Measurements from ENCODE around the gene BEST1.

DNA sequence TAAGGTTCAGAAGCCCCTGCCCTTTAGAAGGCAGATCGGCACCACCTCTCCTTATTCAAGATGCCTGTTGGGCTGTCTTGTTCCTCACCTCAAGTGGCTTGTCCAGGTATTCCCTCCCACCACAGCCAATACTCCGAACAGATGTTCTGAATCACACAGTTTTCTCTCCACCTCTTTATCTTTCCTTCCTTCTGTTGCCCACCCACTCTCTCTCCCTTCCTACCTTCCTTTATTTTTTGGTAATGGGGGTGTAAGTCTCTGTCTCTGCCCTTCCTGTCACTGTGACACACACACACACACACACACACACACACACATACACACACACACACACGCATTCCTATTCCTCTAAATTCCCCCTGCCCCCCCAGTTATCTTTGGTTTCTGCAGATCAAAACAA lies 8.4 kb downstream of the BEST1 start:
- TF ChIP-seq, protein P1, sequence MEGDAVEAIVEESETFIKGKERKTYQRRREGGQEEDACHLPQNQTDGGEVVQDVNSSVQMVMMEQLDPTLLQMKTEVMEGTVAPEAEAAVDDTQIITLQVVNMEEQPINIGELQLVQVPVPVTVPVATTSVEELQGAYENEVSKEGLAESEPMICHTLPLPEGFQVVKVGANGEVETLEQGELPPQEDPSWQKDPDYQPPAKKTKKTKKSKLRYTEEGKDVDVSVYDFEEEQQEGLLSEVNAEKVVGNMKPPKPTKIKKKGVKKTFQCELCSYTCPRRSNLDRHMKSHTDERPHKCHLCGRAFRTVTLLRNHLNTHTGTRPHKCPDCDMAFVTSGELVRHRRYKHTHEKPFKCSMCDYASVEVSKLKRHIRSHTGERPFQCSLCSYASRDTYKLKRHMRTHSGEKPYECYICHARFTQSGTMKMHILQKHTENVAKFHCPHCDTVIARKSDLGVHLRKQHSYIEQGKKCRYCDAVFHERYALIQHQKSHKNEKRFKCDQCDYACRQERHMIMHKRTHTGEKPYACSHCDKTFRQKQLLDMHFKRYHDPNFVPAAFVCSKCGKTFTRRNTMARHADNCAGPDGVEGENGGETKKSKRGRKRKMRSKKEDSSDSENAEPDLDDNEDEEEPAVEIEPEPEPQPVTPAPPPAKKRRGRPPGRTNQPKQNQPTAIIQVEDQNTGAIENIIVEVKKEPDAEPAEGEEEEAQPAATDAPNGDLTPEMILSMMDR (conservative IDR thresholded peaks at IDR 0.05): no peak
- TF ChIP-seq ZFX (IDR thresholded peaks at IDR 0.05): no peak

Measured in C4-2B (cell line).